ENCODE data around the gene CD47. TPM values are rescaled to one million over a fixed set of nuclear protein-coding genes. Genes with fewer than 3 reads are reported as not detected.
A peak's percentile ranks its signal among the peaks of the same experiment; 100 is the strongest.

The CD47 gene
- 81.0 and 141 TPM in 2 replicates for total RNA-seq

- DNase-seq (ENCODE audit: low read depth): no peak
- no peak for TF ChIP-seq CTCF (conservative IDR thresholded peaks at IDR 0.05; ENCODE audit: low read depth, low read length)
- H3K4me3 ChIP-seq (ENCODE audit: low read depth, low read length): peak within 1 kb of the TSS; percentile 71
These were observed at the start of gene CD47 for GRCh38 chr3:108090701-108091497. Gene CD47, minus strand, starts transcription at chr3:108091031. Its CDS starts 123 bp downstream, at chr3:108090908.

DNA sequence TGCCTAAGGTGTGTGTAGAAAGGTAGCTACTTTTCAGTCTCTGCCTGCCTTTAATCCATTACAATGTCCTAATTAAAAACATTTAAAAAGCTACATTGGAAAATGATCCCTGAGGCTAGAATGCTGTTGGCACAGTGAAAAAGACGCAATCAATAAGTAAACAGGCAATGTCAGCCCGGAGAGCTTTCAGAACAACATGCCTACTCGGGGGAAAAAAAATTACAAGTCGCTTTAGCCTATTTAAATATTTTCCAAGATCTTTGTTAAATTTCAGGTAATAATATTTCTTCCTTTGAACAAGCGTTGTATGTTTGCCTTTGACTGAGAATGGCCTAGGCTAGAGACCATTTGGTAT lies 46.6 kb upstream of the CD47 start:
- no peak overlapping the region for H3K4me3 ChIP-seq (ENCODE audit: low read depth, low read length)
- DNase-seq (ENCODE audit: low read depth): no peak
- TF ChIP-seq CTCF (conservative IDR thresholded peaks at IDR 0.05; ENCODE audit: low read depth, low read length): no peak

DNA sequence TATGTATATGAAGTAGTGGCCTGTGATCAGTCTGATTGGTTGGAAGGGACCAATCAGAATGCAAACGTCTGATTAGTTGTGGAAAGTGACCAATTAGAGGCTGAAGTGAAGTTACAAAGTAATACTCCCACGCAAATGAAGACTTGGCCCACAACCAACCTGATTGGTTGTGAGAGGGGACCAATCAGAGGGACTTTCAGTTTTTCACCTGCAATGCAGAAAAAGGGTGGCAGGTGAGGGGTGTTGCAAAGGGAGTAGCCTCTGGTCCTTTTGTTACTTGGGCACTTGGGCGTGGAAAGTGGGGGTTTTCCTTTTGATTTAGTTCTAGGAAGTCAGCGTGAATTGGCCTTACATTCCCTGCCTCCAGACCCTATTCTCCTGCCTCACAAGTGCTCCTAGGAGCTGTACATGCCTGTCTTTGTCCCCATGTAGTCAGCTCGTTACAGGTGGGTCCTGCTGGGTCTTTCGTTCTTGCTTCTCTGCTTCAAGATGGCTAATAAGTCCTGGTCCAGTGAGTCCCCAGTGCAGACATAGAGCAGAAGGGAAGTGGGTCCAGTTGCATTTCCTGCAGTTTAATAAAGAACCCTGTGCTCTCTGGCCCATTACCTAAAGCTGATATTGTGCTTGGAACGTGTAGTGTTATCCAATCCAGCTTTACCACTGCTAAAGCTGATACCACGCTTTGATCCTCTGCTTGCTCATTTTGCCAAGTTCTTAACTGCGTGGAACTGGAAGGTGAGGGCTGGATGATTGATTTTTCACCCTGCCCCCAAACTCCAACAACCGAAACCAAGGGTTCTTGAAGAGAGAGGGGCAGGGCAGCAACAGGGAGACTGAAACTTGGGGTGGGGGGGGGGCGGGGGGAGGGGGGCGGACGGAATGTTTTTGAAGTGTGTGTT lies 46.0 kb upstream of the CD47 start:
- no peak for TF ChIP-seq CTCF (conservative IDR thresholded peaks at IDR 0.05; ENCODE audit: low read depth, low read length)

DNA sequence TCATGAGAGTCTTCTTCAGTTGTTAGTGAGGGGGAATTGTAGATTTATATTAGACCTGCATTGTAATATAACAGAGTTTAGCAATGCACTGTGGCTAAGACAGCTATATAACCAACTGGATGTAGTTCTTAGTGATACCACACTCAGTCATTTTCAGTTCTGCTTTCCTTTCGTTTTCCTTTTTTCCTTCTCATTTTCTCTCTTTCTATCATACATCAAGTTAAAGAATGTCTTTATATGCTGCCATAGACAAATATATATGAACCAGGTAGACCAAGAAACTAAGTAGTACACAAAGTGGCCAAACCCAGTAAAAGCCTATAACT lies 43.7 kb upstream of the CD47 start:
- no peak for TF ChIP-seq CTCF (conservative IDR thresholded peaks at IDR 0.05; ENCODE audit: low read depth, low read length)
- H3K4me3 ChIP-seq (ENCODE audit: low read depth, low read length): no peak overlapping the region
- no peak for DNase-seq (ENCODE audit: low read depth)

More for the DNA sequence above, 46.0 kb upstream of the CD47 start:
- H3K4me3 ChIP-seq (ENCODE audit: low read depth, low read length): no peak overlapping the region
- DNase-seq (ENCODE audit: low read depth): no peak

GRCh38 chr3:108133858-108134554 lies 43.2 kb upstream of the CD47 start:
- no peak for TF ChIP-seq CTCF (conservative IDR thresholded peaks at IDR 0.05; ENCODE audit: low read depth, low read length)
- no peak overlapping the region for H3K4me3 ChIP-seq (ENCODE audit: low read depth, low read length)
- DNase-seq (ENCODE audit: low read depth): no peak

DNA sequence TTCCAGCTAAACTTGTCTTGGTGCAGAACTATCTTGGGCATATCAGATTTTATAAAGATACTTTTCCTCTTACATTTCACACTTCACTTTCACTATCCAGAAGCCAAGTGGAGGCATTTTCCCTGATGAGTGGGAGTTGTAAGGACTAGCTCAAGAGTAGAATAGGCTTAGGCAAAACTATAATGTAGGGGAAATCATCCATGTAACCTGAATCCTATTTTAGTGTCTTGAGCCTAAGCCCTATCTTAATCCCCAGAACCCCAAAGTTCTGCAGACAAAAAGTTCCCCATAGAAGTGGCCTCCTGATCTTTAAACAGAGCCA lies 42.2 kb upstream of the CD47 start:
- no peak overlapping the region for H3K4me3 ChIP-seq (ENCODE audit: low read depth, low read length)
- TF ChIP-seq CTCF (conservative IDR thresholded peaks at IDR 0.05; ENCODE audit: low read depth, low read length): no peak
- no peak for DNase-seq (ENCODE audit: low read depth)
